Amniotic epithelial cell (primary cell): ENCODE results near the gene WAC.

Source experiments
- DNase-seq: peaks from one replicate; pipeline ENCODE4 v3.0.0-alpha.2; 2010; ENCODE audit warnings: low read depth

The WAC gene

DNA sequence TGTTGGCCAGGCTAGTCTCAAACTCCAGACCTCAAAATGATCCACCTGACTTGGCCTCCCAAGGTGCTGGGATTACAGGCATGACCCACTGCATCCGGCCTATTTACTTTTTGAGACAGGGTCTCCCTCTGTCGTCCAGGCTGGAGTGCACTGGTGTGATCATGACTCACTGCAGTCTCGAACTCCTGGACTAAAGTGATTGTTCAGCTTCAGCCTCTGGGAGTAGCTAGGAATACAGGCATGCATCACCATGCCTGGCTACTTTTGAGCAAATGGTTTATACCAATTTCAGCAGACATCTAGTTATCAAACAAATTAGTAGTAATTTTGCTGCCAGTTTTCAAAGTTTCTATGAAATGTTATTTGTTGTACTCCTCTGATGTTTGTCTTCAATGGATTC is 2.2 kb upstream of the WAC start:
- peak; percentile 18 for DNase-seq

GRCh38 chr10:28533186-28533564 is 257 bp downstream of the WAC start:
- no peak for DNase-seq

DNA sequence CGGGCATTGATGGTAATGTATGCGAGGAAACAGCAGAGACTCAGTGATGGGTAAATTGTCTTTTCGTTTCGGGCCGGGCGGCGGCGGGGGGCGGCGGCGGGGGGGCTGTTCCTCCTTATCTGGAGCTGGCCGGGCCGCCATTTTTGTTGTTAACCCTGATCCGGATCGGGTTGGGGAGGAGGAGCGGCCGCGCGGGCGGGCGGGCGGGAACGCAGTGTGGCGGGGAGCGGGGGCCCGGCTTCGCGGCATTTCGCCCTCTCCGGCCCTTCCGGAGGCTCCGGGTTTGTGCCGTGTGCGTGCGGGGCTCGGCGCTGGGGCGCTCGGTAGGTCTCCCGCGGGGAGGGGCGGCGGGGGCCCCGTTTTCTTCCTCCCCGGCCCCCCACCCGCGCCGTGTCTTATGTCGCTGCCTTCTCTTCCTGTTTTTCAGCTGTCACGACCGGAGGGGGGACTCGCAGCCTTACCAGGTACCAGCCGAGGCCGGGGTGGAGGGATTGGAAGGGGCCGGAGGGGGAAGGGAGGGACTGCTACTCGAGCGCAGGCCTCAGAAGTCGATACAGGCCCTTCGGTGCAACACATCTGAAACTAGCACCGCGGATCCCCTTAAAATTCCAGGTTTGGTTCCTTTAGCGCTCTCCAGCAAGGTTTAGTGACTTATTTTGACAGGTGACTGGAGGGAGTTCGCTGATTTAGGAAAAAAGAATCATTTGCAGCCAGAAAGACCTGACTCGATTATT is 820 bp downstream of the WAC start:
- DNase-seq, result peak; percentile 33

DNA sequence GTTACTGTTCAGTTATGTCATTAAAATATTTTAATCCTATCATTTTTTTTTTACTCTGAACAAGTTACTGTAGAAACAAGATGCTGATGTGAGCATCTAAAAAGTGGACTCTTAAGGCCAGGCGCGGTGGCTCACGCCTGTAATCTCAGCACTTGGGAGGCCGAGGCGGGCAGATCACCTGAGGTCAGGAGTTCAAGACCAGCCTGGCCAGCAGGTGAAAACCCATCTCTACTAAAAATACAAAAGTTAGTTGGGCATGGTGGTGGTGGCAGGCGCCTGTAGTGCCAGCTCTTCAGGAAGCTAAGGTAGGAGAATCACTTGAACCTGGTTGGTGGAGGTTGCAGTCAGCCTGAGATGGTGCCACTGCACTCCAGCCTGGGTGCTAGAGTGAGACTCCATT is 2.9 kb downstream of the WAC start:
- DNase-seq, result no peak

DNA sequence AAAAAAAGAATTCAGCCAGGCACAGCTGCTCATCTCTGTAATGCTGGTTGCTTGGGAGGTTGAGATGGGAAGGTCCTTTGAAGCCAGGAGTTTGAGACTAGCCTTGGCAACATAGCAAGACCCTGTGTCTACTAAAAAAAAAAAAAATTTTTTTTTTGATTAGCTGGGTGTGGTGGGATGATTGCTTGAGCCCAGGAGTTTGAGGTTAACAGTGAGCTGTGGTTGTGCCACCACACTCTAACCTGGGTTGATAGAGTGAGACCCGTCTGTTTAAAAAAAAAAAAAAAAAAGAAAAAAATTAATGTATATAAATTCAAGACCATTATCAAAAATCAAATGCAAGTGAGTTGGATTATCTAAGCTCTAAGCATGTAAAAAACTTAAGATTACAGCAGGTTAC is 5.7 kb downstream of the WAC start:
- DNase-seq, result no peak

DNA sequence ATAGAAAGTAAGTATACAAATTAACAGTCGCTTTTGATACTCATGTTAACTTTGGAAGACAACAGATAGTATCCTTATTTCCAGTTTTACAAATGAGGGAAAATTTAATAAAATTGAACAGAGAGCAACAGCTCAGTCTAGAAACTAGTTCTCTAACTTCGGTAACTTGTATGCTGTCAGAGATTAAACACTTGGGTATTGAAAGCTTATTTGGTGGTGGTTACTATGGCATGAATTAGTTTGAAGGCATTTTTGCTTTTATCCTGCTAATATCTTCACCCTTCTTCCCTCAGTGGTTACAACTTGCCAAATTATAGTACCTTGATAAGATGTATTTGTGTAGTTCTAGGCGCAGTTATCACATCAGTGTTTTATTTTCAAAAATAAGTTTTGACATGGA is 7.2 kb downstream of the WAC start:
- no peak for DNase-seq

GRCh38 chr10:28541717-28542365 is 8.9 kb downstream of the WAC start:
- no peak for DNase-seq

GRCh38 chr10:28542728-28543127 is 9.8 kb downstream of the WAC start:
- DNase-seq, result no peak

DNA sequence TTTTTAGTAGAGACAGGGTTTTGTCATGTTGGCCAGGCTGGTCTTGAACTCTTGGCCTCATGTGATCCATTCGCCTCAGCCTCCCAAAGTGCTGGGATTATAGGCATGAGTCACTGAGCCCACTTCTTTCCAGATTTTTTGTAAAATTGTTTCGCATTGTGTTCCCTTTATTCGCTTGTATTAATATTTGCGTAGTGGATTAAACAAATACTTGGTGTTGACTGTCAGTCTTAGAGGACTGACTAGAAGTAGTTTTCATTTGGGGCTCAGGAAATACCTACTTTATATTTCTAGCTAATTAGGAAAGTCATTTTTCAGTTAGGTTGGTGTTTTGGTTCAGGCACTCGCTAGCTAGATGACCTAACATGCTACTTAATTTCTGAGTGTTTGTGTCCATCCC is 11.1 kb downstream of the WAC start:
- no peak for DNase-seq

DNA sequence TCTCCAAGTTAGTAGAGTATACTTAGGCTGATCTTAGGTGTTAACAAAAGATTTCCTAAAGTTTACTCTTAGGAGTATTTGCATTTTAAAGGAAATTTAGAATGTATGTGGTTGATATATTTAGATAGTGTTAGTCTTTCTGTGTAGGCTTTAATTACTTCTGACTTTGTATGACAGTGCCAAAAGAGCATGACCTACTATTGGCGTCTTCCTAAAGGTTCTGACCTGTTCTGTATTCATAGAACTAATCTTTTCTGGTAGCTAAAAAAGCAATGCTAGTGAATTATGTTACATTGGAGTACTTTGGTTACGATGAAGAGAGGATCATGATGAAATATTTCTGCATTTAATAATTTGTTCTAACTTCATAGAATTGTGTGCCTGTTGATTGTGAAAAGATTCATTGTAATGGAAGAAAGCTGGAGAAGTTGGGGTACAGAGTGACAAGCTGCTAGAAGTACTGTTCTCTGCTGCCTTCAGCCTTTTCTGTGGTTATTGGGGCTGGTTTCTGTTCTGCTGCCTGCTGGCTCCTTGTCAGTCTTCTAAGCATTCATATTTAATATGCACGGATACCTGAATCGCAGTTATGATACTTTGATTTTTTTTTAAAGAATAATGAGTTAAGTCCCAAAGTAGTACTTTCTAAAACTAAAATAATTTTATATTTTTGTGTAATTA is 13.2 kb downstream of the WAC start:
- DNase-seq, result no peak

- no peak for DNase-seq
Observed at GRCh38 chr10:28548781-28549498, 16.0 kb downstream of the WAC start.

DNA sequence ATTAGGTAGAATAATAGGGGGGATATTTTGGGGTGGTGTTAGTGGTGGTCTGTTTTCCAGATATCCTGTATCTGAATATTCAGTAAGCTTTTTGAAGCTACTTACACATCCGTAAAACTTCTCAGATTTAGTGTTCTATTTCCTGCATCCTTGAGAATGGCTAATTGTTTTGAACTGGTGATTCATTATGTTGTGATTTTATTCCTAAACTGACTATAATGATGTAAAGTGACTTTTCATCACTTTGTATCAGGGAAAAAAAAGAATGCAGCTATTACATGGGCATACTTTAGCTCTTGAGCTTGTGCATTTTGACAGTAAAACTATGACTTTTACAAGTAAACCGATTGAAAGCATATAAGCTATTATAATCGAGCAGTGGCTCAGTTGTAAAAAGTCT is 18.2 kb downstream of the WAC start:
- DNase-seq, result no peak

GRCh38 chr10:28552775-28553174 is 19.9 kb downstream of the WAC start:
- no peak for DNase-seq

GRCh38 chr10:28554009-28554408 is 21.1 kb downstream of the WAC start:
- DNase-seq, result no peak

DNA sequence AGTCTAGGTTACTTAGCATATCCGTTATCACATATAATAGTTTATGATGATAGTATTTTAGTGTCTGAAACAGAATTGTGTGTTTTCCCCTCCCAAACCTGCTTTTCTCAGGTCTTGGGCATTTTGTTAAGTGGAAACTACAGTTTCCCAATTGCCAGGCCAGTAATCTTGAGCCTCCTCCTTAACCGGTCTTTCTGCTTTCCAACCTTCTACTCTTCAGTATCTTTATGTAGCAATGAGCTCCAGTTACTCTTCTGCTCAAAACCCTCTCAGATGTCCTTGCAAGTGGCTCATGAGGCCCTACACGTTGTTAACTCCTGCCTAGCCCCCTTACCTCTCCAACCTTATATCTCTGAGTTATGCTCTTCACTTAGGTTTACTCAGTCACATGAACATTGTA is 22.0 kb downstream of the WAC start:
- no peak for DNase-seq

DNA sequence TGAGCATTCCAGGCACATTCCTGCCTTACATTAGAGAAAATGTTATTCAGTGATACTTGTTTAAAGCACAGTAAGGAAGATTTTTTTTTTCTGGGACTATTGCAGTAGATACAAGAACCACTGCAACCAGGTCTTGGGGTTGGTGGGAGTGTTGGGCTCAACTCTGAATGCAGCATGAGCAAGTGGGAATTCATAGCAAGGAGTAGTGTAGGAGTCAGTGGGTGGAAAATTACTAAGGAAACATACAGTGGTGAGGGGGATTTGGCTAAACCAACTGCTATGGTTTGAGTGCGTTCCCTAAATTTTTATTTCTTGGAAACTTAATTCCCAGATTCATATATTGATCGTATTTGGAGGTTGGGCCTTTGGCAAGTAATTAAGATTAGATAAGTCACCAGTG is 22.4 kb downstream of the WAC start:
- no peak for DNase-seq

DNA sequence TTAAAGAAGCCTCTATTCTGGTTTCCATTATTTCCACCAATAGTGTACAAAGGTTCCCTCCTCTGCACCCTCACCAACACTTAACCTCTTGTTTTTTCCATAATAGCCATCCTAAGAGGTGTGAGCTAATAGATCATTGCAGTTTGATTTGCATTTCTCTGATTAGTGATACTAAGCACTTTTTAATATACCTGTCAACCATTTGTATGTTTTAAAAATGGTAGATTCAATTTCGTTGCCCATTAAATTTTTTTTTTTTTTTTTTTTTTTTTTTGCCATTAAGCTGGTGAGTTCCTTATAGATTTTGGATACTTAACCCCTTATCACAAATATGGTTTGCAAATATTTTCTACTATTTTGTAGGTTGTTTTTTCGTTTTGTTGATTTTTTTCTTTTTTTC is 23.2 kb downstream of the WAC start:
- no peak for DNase-seq

DNA sequence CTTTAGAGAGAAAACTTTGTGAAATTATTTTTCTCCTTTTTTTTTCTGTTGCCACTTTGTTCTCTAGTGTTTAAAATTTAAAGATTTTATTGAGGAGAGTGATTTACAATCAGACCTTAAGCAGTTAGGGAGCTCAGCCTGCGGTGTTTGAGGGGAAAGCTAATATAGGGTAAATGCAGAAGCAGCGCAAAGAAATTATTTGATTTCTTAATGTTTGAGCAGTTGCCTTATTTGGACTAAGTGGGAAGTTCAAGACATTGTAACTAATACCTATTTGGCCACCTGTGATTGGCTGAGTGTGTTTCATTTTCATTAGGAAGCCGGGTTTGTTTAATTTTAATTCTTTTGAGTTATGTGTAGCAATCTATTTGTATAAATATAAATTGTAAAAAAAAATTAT is 25.3 kb downstream of the WAC start:
- DNase-seq, result no peak

DNA sequence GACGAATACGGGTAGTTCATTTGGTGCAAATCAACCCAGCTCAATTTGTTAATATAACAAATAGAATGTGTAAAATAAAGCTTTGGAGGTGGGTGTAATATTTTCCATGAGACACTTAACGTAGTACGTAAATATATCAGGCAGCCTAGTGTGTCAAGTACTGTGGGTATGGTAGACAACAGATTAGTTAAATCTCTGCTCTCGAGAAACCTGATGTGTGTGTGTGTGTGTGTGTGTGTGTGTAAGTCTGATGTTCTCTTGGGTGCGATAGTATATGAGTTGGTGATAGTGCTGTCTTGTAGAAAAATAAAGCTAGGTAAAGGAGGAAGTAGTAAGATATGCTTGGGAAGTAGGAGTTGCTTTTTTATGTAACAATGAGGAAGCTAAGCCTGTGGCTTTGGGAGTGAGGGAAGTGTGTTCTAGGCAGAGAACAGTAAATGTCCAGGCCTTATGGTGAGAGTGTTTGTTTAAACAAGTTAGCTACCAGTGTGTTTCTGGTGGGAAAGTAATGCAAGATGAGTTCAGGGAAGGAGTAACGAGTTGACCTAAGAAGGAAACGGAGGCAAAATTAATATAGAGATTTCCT is 26.1 kb downstream of the WAC start:
- DNase-seq, result no peak

DNA sequence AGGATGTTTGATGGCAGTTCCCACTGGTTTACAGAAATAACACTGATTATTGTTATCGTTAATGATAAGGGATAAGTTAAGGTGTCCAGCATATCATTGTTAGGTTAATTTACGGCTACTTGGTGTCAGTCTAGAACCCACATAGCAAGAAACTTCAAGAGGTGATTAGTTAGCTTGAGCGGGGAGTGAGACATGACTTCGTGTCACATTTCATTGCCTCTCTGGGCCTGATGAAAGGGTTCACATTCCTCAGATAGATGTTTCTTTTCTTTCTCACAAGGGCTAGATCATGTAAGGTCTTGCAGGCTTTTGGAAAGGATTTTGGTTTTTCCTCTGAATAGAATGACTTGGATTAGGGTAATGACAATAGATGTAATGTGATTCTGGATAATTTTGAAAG is 26.7 kb downstream of the WAC start:
- DNase-seq, result peak; percentile 27

- DNase-seq, result no peak
Observed at GRCh38 chr10:28560617-28561016, 27.7 kb downstream of the WAC start.

- no peak for DNase-seq
Observed at GRCh38 chr10:28561531-28561930, 28.6 kb downstream of the WAC start.

- DNase-seq, result no peak
Observed at GRCh38 chr10:28564905-28565304, 32.0 kb downstream of the WAC start.
